GM13977 (cell line): ENCODE results near the gene CES4A.
"Not testable (repeated sequence)": the region's sequence is repeated elsewhere in the genome, so short reads cannot be mapped to it uniquely, and the experiment has no call there.

Experiments used
- DNase-seq: peaks from one replicate; pipeline ENCODE4 v3.0.0; 2012; ENCODE audit warnings: low spot score
- CTCF ChIP-seq: IDR thresholded peaks from 2 replicates; pipeline ENCODE4 v1.5.1; 2012; ENCODE audit warnings: mild to moderate bottlenecking, control low read depth; ENCODE audit not compliant: insufficient read depth; ENCODE audit errors: extremely low read depth, missing control alignments
- in situ Hi-C: fragments of 300-500 bp; cut with MboI; formaldehyde crosslinking; loops from one replicate; pipeline ENCODE4 v1.12.0; 2022; ENCODE audit warnings: low sequenced_read_pairs, low pct_unique_long_range_greater_than_20kb, mixed read lengths, inconsistent platforms; ENCODE audit not compliant: unreplicated experiment

Gene CES4A

GRCh38 chr16:66949472-66949871, 38.9 kb upstream of the CES4A start:
- DNase-seq, result no peak
- TF ChIP-seq CTCF, result no peak
- in situ Hi-C loops, result no loop called here

- in situ Hi-C loops, result no loop called here
- TF ChIP-seq CTCF, result no peak
- DNase-seq, result peak; percentile 65
These were observed 38.0 kb upstream of the CES4A start for GRCh38 chr16:66950437-66950836.

- no peak for DNase-seq
- in situ Hi-C loops, result no loop called here
- no peak for TF ChIP-seq CTCF
These were observed 37.2 kb upstream of the CES4A start for GRCh38 chr16:66950971-66951790.

- TF ChIP-seq CTCF, result no peak
- in situ Hi-C loops, result no loop called here
- no peak for DNase-seq
These were observed 35.8 kb upstream of the CES4A start for GRCh38 chr16:66952430-66953110.

- no peak for DNase-seq
- TF ChIP-seq CTCF, result no peak
- in situ Hi-C loops, result no loop called here
These were observed 34.8 kb upstream of the CES4A start for GRCh38 chr16:66953462-66954096.

GRCh38 chr16:66954097-66954659, 34.2 kb upstream of the CES4A start:
- peak; percentile 79 for DNase-seq
- peak; percentile 86 for TF ChIP-seq CTCF
- in situ Hi-C loops, result no loop called here

GRCh38 chr16:66955363-66956153, 32.8 kb upstream of the CES4A start:
- in situ Hi-C loops, DNase-seq: not testable (repeated sequence)

- in situ Hi-C loops, DNase-seq: not testable (repeated sequence)
These were observed 32.3 kb upstream of the CES4A start for GRCh38 chr16:66956154-66956457.
